Uterus (tissue), 4 donors: ENCODE results near the gene SERPINI2. TPM values are rescaled to one million over a fixed set of nuclear protein-coding genes. Genes with fewer than 3 reads are reported as not detected.
"Not testable (repeated sequence)": the region's sequence is repeated elsewhere in the genome, so short reads cannot be mapped to it uniquely, and the experiment has no call there.

Experiments
- DNase-seq, 2 donors: peaks; one replicate each; pipeline ENCODE4 v3.0.0-alpha.2; 2019 to 2020
- H3K27ac ChIP-seq, 2 donors: fragments of 200-600 bp; sonication (generic); 1 replicate in 1 of 2; 2 replicates in 1 of 2; pipeline ENCODE4 v1.5.1; 2016 to 2018
- H3K27me3 ChIP-seq, 2 donors: fragments of 200-600 bp; sonication (generic); one replicate each; pipeline ENCODE4 v1.5.1; 2018 to 2019; ENCODE audit warnings: control low read depth in 1 of 2
- H3K36me3 ChIP-seq, 2 donors: fragments of 200-600 bp; sonication (generic); one replicate each; pipeline ENCODE4 v1.5.1; 2019; ENCODE audit warnings: control low read depth in 1 of 2
- H3K4me1 ChIP-seq, 2 donors: fragments of 200-600 bp; sonication (generic); one replicate each; pipeline ENCODE4 v1.5.1; 2018 to 2019; ENCODE audit warnings: control low read depth in 1 of 2
- H3K4me3 ChIP-seq, 2 donors: fragments of 200-600 bp; sonication (generic); 1 replicate in 1 of 2; 2 replicates in 1 of 2; pipeline ENCODE4 v1.5.1; 2018 to 2019; ENCODE audit warnings: mild to moderate bottlenecking in 1 of 2
- H3K9me3 ChIP-seq, 2 donors: fragments of 200-600 bp; sonication (generic); one replicate each; pipeline ENCODE4 v1.5.1; 2019; ENCODE audit warnings: control low read depth in 1 of 2
- POLR2A ChIP-seq, 2 donors: fragments of 450-650 bp; IDR thresholded peaks; one replicate each; pipeline ENCODE4 v1.6.1; 2016; ENCODE audit warnings: antibody characterized with exemption in 2 of 2, mild to moderate bottlenecking in 1 of 2, moderate library complexity in 1 of 2
- intact Hi-C: fragments of 100-400 bp; cut with DNase I; formaldehyde crosslinking; loops from one replicate; pipeline ENCODE4 v1.15.1; 2023; ENCODE audit warnings: low total_unique reads
- total RNA-seq, 4 donors: library from RNA; depleted of rRNA in 3 of 4; stranded (reverse); fragments of >200 nt in 3 of 4; gene quantifications; one replicate each; pipeline versions ENCODE4 v1.1.0 to v1.2.4, GENCODE V29; 2014 to 2023
- TF ChIP-seq, protein P1 (sequence below), 4 experiments: fragments of 200-600 bp in 2 of 4; fragments of 450-650 bp in 2 of 4; sonication (generic) in 2 of 4; IDR thresholded peaks; one replicate each; pipeline ENCODE4 v1.5.1; 2016 to 2019; ENCODE audit warnings: antibody characterized with exemption in 4 of 4, mild to moderate bottlenecking in 2 of 4, moderate library complexity in 1 of 4
- donor health status: DM: yes; HTN: yes; CAD: no.

SERPINI2 gene
- total RNA-seq, 4 donors from 2014 or later: 1.4 TPM; not detected in 3

DNA sequence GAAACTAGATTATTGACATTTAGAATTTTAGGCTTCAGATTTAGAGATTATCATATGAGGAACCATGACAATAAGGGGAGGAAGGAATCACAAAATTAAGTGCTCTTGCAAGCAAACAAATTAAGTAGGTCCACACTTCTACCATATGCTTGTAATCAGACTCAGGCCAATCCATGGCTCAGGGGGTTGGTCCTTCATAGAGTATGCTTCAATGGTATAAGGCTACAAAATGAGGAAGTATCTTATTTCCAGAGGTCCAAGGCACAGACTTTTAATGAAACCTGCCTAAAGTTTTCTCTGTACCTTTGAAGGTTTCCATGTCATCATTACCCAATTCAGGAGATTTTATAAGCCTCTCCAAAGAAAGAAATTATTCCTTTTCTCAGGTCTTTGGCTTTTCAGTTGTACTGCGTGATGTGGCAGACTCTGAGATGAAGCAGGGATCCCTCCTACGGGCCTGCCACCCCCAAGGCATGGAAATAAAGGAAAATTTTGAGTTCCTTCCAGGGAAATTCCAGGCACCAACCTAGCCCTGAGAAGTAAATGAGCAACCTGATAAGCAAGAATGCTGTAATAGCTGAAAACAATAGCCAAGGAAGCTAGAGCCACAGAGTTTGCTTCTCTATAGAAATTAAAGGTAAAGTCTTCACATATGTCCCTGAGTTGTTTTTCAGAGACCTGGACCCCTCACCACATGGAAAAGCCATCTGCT lies 36.3 kb downstream of the SERPINI2 start:
- no peak overlapping the region for H3K4me3 ChIP-seq
- H3K36me3 ChIP-seq: no peaks in the 10 kb centered on the region
- H3K27me3 ChIP-seq: no peaks in the 10 kb centered on the region
- H3K4me1 ChIP-seq: no peaks in the 10 kb centered on the region
- no peak overlapping the region for H3K27ac ChIP-seq
- TF ChIP-seq, protein P1, sequence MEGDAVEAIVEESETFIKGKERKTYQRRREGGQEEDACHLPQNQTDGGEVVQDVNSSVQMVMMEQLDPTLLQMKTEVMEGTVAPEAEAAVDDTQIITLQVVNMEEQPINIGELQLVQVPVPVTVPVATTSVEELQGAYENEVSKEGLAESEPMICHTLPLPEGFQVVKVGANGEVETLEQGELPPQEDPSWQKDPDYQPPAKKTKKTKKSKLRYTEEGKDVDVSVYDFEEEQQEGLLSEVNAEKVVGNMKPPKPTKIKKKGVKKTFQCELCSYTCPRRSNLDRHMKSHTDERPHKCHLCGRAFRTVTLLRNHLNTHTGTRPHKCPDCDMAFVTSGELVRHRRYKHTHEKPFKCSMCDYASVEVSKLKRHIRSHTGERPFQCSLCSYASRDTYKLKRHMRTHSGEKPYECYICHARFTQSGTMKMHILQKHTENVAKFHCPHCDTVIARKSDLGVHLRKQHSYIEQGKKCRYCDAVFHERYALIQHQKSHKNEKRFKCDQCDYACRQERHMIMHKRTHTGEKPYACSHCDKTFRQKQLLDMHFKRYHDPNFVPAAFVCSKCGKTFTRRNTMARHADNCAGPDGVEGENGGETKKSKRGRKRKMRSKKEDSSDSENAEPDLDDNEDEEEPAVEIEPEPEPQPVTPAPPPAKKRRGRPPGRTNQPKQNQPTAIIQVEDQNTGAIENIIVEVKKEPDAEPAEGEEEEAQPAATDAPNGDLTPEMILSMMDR (IDR thresholded peaks at IDR 0.05): no peak
- TF ChIP-seq POLR2A (IDR thresholded peaks at IDR 0.05): no peak
- DNase-seq: no peak
- intact Hi-C loops: no loop called here
- H3K9me3 ChIP-seq: no peaks in the 10 kb centered on the region

DNA sequence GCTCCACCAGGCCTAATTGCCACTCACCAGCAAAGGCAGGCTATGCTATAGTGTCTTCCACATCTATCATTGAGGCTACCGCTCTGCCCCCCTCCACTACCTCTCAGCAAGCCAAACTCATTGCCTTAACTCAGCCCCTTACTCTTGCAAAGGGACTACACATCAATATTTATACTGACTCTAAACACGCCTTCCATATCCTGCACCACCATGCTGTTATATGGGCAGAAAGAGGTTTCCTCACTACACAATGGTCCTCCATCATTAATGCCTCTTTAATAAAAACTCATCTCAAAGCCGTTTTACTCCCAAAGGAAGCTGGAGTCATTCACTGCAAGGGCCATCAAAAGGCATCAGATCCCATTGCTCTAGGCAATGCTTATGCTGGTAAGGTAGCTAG lies 46.9 kb downstream of the SERPINI2 start:
- DNase-seq, intact Hi-C loops, H3K36me3 ChIP-seq, H3K4me3 ChIP-seq, H3K27ac ChIP-seq, H3K4me1 ChIP-seq, H3K9me3 ChIP-seq, H3K27me3 ChIP-seq: not testable (repeated sequence)

DNA sequence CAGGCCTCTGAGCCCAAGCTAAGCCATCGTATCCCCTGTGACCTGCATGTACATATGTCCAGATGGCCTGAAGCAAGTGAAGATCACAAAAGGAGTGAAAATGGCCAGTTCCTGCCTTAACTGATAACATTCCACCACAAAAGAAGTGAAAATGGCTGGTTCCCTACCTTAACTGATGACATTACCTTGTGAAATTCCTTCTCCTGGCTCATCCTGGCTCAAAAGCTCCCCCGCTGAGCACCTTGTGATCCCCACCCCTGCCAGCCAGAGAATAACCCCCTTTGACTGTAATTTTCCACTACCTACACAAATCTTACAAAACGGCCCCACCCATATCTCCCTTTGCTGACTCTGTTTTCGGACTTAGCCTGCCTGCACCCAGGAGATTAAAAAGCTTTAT lies 51.4 kb downstream of the SERPINI2 start:
- H3K9me3 ChIP-seq, H3K4me3 ChIP-seq, H3K27me3 ChIP-seq, DNase-seq, intact Hi-C loops, H3K4me1 ChIP-seq, H3K36me3 ChIP-seq, H3K27ac ChIP-seq: not testable (repeated sequence)

DNA sequence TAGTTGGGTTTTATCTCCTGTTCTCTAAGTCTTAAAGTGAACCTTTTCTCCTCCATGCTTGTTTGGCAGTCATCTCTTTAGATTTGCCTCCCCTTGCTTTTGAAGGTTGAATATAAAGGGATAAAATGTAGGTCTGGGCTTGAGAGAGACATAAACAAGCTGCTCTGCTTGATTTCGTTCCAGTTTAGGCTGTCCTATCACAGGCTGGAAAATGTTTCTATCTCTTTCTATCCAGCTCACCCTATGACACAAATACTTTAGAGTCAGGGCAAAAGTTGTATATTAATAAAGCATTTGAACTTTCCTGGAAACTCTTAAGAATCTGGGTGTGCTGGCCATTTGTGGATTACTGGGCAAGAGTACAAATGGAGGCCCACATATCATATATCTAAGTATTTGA lies 64.2 kb downstream of the SERPINI2 start:
- Histone ChIP-seq H3K36me3 (no peaks in the 10 kb centered on the region), H3K4me3 (no peak overlapping the region), H3K9me3 (no peaks in the 10 kb centered on the region), H3K4me1 (no peaks in the 10 kb centered on the region), H3K27ac (no peak overlapping the region), H3K27me3 (no peaks in the 10 kb centered on the region)
- TF ChIP-seq POLR2A (IDR thresholded peaks at IDR 0.05): no peak
- TF ChIP-seq, protein P1 (IDR thresholded peaks at IDR 0.05): no peak
- intact Hi-C loops: no loop called here
- no peak for DNase-seq

DNA sequence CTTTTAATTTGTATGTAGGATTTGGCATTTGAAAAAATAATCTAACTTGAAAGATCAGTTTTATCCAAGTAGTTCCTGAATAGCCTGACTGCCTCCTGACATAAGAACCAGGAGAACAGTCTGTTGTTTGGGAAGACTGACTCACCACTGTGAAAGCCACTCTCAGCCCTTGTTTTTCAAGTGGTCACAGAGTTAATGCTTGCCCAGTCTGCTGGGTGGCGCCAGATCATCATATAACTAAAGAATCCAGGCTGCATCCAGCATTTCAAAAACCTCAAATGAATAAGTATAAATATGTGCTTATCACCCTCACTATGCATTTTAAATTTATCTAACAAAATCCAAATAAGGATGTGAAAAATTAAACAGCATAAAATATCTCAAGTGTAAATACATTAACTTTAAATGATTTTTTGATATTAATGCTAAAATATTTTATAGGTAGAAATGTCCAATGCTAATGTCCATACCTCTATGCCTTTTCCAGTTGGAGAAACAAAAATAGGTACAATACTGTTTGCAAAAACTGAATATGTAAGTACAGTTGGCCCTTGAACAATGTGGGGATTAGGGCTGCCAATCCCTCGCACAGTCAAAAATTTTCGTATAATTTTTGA lies 66.9 kb downstream of the SERPINI2 start:
- no peak for DNase-seq
- H3K36me3 ChIP-seq: no peaks in the 10 kb centered on the region
- TF ChIP-seq POLR2A (IDR thresholded peaks at IDR 0.05): no peak
- TF ChIP-seq, protein P1 (IDR thresholded peaks at IDR 0.05): peak in 1 of 4 experiments; percentile 22
- no peaks in the 10 kb centered on the region for H3K9me3 ChIP-seq
- no peaks in the 10 kb centered on the region for H3K4me1 ChIP-seq
- no peak overlapping the region for H3K4me3 ChIP-seq
- intact Hi-C loops: no loop called here
- no peaks in the 10 kb centered on the region for H3K27me3 ChIP-seq
- no peak overlapping the region for H3K27ac ChIP-seq

DNA sequence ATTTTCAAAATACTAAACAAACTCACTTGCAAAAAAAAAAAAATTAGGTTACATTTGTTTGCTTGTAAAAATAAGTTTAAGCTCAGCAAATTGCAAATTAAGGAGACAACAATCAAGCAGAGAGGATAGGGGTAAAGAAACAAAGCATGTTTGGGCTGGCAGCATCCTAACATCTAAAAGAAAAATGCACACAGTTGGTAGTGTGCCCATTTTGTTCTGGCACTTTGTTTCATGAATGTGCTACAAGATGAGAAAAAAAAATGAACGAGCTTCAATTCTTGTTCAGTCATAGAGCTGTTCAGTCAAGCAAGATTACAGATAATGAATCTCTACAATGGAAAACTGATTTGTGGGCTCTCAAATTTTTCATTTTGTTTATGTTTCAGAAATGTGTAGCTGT lies 76.0 kb downstream of the SERPINI2 start:
- intact Hi-C loops: no loop called here
- Histone ChIP-seq H3K36me3 (no peaks in the 10 kb centered on the region), H3K4me1 (no peaks in the 10 kb centered on the region), H3K9me3 (no peaks in the 10 kb centered on the region), H3K4me3 (no peak overlapping the region), H3K27ac (no peak overlapping the region), H3K27me3 (peaks cover 0 to 3% of the 10 kb centered on the region in 2 donors)
- no peak for DNase-seq
- TF ChIP-seq POLR2A (IDR thresholded peaks at IDR 0.05): no peak
- TF ChIP-seq, protein P1 (IDR thresholded peaks at IDR 0.05): no peak
